Measurements from ENCODE around the gene PRKG1.

DNA sequence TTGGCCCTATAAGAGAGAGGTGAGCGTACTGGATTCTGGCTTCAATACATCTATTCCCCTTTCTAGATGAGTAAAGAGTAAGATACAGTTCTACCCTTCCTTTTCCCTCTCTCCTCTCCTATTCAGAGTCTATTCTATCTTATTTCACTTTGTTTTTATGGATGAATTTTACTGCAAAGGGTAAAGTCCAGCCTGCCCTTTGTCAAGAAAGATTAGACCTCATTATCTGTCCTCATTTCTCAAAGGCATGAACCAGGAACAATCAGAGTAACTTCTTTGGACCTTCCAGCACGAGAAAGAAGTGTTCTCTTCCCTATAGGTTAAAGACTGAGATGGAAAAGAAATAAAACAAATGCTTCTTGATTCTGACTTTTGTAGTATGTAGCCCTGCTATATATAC is 239.0 kb downstream of the PRKG1 start:
- no peak for TF ChIP-seq CTCF (IDR thresholded peaks at IDR 0.05)
- TF ChIP-seq POLR2A (IDR thresholded peaks at IDR 0.05; ENCODE audit: low read depth), result no peak
- no peak for TF ChIP-seq POLR2AphosphoS5 (IDR thresholded peaks at IDR 0.05)

Measured in esophagus muscularis mucosa (tissue), 3 donors.